ENCODE results near the gene CPT1A. TPM values are rescaled to one million over a fixed set of nuclear protein-coding genes. Genes with fewer than 3 reads are reported as not detected.

The CPT1A gene
- total RNA-seq, 1 experiment from 2014 or later, result 36.3 TPM

- H3K4me2 ChIP-seq, result no peak overlapping the region
- no peaks in the 10 kb centered on the region for H3K79me2 ChIP-seq (ENCODE audit: low read depth)
- intact Hi-C loops (cut with micrococcal nuclease; ENCODE audit: unreplicated experiment), result no loop called here
- H3K9me3 ChIP-seq (ENCODE audit: insufficient read depth, low read depth), result no peaks in the 10 kb centered on the region
- no peaks in the 10 kb centered on the region for H3K36me3 ChIP-seq (ENCODE audit: low read depth)
- no peaks in the 10 kb centered on the region for H3F3A ChIP-seq (ENCODE audit: insufficient read depth, low read depth)
- H3K27me3 ChIP-seq (ENCODE audit: insufficient read depth, low read depth), result no peaks in the 10 kb centered on the region
- no peaks in the 10 kb centered on the region for H3K4me1 ChIP-seq (replicated peaks; ENCODE audit: insufficient read depth)
- H4K20me1 ChIP-seq (ENCODE audit: insufficient read depth), result peaks cover 9% of the 10 kb centered on the region; the same call in 1 of the 2 replicates
- no peak for TF ChIP-seq CTCF (conservative IDR thresholded peaks at IDR 0.05)
- TF ChIP-seq EZH2 (IDR thresholded peaks at IDR 0.05; ENCODE audit: low read depth), result no peak
- H3K4me3 ChIP-seq, result no peak overlapping the region
- no peaks in the 10 kb centered on the region for H3K9me2 ChIP-seq (ENCODE audit: insufficient read depth)
- H2AFZ ChIP-seq, result no peak overlapping the region
- no TSS peak for BruUV-seq (replicated peaks)
- H3K27ac ChIP-seq, result no peak overlapping the region
- CTCF ChIA-PET, result interaction anchor here (0.6 to 1.1 kb wide), 4 partner anchors 15 to 206 kb away, joined by 3 to 12 read pairs (median 3); no protein-coding TSS in a partner anchor
- DNase-seq, result no peak
- POLR2A ChIA-PET (ENCODE audit: unreplicated experiment), result no interaction called here
These were observed 38.0 kb downstream of the CPT1A start for GRCh38 chr11:68803766-68804165.

- Histone ChIP-seq H3K4me3 (no peak overlapping the region), H2AFZ (no peak overlapping the region), H4K20me1 (ENCODE audit: insufficient read depth) (peaks cover 4% of the 10 kb centered on the region), H3K4me1 (replicated peaks; ENCODE audit: insufficient read depth) (no peaks in the 10 kb centered on the region), H3K27ac (no peak overlapping the region), H3K27me3 (ENCODE audit: insufficient read depth, low read depth) (no peaks in the 10 kb centered on the region), H3K9me2 (ENCODE audit: insufficient read depth) (no peaks in the 10 kb centered on the region), H3K36me3 (ENCODE audit: low read depth) (0 out of 2 replicates have a peak, but pooled peaks cover 3% of the 10 kb centered on the region), H3K9me3 (ENCODE audit: insufficient read depth, low read depth) (no peaks in the 10 kb centered on the region), H3F3A (ENCODE audit: insufficient read depth, low read depth) (no peaks in the 10 kb centered on the region), H3K4me2 (no peak overlapping the region), H3K79me2 (ENCODE audit: low read depth) (no peaks in the 10 kb centered on the region)
- CTCF ChIA-PET, result interaction anchor here (0.5 to 0.6 kb wide), 3 partner anchors 71 to 894 kb away, joined by 3 to 12 read pairs (median 8); no protein-coding TSS in a partner anchor
- DNase-seq, result no peak
- no peak for TF ChIP-seq EZH2 (IDR thresholded peaks at IDR 0.05; ENCODE audit: low read depth)
- TF ChIP-seq CTCF (conservative IDR thresholded peaks at IDR 0.05), result peak; percentile 84
- no TSS peak for BruUV-seq (replicated peaks)
- intact Hi-C loops (cut with micrococcal nuclease; ENCODE audit: unreplicated experiment), result no loop called here
- POLR2A ChIA-PET (ENCODE audit: unreplicated experiment), result no interaction called here
These were observed 43.4 kb downstream of the CPT1A start for GRCh38 chr11:68798221-68798813.

GRCh38 chr11:68796801-68797200, 44.9 kb downstream of the CPT1A start:
- Histone ChIP-seq H3K79me2 (ENCODE audit: low read depth) (no peaks in the 10 kb centered on the region), H4K20me1 (ENCODE audit: insufficient read depth) (peaks cover 4% of the 10 kb centered on the region), H3K4me2 (no peak overlapping the region), H3F3A (ENCODE audit: insufficient read depth, low read depth) (no peaks in the 10 kb centered on the region), H3K9me3 (ENCODE audit: insufficient read depth, low read depth) (no peaks in the 10 kb centered on the region), H3K27me3 (ENCODE audit: insufficient read depth, low read depth) (no peaks in the 10 kb centered on the region), H3K4me1 (replicated peaks; ENCODE audit: insufficient read depth) (no peaks in the 10 kb centered on the region), H3K9me2 (ENCODE audit: insufficient read depth) (no peaks in the 10 kb centered on the region), H3K4me3 (no peak overlapping the region), H2AFZ (no peak overlapping the region), H3K36me3 (ENCODE audit: low read depth) (0 out of 2 replicates have a peak, but pooled peaks cover 3% of the 10 kb centered on the region), H3K27ac (no peak overlapping the region)
- ChIA-PET POLR2A (ENCODE audit: unreplicated experiment) (no interaction called here), CTCF (no interaction called here)
- intact Hi-C loops (cut with micrococcal nuclease; ENCODE audit: unreplicated experiment), result no loop called here
- DNase-seq, result no peak
- BruUV-seq (replicated peaks), result no TSS peak
- no peak for TF ChIP-seq EZH2 (IDR thresholded peaks at IDR 0.05; ENCODE audit: low read depth)
- no peak for TF ChIP-seq CTCF (conservative IDR thresholded peaks at IDR 0.05)

Data from PC-9 (cell line).